ENCODE results near the gene NECTIN1.
"Not testable (repeated sequence)": the region's sequence is repeated elsewhere in the genome, so short reads cannot be mapped to it uniquely, and the experiment has no call there.

NECTIN1 gene

GRCh38 chr11:119615882-119616196, 113.2 kb downstream of the NECTIN1 start:
- no peak for DNase-seq (ENCODE audit: low spot score)

DNA sequence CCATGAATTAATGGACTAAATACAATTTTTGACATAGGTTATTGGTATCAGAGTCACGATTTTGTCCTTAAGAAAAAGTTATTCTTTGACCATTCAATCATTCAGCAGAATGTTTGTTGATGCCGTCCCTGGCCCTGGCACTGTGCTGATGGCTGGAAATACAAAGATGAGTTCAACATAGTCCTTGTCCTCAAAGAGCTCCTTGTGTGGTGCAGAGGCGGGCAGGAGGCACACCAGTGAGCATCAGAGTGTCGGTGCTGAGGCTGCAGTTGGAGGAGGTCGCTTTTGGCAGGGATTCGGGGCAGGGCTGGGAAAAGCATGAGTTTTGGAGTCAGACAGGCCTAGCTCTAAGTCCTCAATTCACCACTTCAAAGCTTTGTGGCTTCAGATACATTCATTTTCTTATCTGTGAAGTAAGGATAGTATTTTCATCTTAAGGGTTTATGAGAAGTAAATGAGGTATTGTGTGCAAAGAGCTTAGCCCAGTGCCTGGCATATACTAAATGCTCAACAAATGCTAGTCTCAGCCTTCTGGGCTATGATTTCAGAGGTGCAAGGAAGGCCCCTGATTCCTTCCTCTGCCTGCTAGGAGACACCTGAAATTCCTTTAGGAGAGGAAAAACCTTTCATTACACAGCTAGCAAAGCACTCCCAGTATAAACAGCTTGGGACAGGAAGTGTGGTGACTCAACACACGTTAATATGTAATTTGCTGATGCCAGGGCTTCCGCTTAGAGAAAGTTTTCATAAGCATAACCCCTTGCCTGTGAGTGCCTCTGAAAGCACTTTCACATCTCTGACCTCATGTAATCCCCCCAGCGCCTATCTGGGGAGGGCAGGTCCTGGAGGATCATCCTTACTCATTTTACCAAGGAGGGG, 113.8 kb downstream of the NECTIN1 start:
- DNase-seq (ENCODE audit: low spot score): peak; percentile 68

DNA sequence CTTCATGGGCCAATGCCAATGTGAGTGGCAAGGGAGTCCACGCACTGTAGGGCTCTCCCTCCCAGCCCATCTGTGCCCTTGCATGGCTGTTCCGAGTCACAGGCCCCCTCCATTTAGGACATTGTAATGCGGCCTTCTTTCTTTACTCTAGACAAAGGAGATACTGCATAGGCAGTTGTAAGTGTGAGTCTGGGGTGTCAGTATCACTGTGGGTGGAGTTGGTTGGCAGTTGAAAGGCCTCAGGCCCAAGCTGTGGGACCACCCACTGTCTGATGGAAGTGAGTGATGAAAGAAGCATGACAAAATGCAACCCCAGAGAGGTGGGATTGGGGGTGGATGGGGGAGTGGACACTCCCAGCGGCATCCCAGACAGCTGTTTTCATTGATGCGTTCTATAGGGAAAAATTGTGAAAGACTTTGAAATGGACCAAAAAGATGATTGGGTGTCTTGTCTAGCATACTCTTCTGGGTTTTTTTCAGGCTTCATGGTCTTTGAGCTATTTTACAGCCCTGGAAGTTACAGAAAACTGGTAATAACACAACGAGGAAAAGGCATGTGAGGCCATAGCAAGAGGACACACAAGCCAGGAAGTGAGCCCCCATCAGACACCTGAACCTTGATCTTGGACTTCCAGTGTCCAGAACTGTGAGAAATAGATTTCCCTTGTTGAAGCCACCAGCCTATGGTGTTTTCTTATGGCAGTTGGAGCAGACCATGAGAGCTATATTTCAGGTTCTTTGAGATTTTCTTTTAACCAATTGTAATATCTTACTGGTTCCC, 114.6 kb downstream of the NECTIN1 start:
- no peak for DNase-seq (ENCODE audit: low spot score)

DNA sequence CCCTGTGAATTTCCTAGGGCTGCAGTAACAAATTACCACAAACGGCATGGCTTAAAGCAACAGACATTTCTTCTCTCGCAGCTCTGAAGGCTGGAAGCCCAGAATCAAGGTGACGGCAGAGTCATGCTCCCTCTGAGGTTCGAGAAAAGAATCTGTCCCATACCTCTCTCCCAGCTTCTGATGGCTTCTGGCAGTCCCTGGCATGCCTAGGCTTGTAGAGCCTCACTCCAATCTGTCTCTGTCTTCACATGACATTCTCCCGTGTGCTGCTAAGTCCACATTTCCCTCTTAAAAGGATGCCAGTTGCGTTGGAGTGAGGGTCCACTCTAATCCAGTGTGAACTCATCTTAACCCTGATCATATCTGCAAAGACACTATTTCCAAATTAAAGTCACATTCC, 116.2 kb downstream of the NECTIN1 start:
- DNase-seq (ENCODE audit: low spot score): no peak

DNA sequence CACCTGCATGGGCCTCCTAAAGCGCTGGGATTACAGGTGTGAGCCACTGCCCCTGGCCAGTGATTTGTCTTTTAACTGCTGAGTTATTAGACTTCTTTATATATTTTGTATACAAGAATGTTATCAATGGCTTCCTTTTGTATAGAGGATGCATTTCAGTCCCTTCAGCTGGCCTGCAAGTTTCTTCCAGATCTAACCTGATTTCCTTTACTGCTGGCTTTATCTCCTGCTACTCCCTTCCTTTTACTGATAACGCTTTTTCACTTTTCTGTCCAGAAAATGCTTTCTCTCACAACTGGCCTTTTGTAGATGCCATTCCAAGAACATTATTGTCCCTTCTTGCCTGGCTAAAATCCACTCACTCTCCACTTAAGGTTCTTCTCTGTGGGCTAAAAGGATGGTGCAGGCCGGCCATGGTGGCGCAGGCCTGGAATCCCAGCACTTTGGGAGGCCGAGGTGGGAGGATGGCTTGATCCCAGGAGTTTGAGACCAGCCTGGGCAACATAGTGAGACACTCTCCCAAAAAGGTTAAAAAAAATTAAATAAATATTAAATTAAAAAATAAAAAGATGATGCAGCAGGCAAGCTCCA, 118.1 kb downstream of the NECTIN1 start:
- DNase-seq (ENCODE audit: low spot score): no peak

DNA sequence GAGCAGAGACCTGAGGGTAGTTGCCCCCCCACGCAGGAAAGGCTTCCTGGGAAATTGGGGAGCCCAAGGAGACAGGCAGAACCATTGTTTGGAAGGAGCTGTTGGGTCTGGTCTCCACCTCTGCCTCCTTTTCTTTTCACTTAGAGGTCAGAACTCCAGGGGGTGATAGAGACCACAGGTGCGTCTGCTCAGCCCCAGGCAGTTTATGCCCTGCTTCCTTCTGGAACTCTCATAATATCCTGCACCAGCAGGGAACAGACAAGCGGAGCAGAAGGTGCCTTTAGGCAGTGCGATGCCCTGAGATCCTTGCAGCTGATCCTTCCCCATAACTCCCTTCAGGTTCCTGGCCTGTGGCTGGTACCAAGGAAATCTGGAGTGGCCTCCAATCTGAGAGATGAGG, 120.2 kb downstream of the NECTIN1 start:
- no peak for DNase-seq (ENCODE audit: low spot score)

DNA sequence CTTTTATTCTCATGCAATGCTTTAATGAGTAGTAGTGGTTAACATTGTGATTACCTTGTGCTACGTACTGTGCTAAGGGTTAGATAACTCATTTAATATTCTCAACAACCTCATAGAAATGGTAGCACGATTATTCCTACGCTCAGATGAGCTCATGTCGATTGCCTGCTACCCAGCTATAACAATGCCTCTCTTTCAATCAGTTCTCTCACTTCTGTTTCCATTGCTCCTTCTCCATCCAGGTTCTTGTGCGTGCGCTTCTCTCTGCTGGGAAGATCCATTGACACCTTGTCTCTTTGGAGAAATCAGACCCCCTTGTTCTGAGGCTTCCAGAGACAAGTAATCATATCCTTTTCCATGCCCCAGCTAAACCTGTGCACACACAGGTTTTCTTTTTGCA, 120.8 kb downstream of the NECTIN1 start:
- DNase-seq (ENCODE audit: low spot score): no peak

DNA sequence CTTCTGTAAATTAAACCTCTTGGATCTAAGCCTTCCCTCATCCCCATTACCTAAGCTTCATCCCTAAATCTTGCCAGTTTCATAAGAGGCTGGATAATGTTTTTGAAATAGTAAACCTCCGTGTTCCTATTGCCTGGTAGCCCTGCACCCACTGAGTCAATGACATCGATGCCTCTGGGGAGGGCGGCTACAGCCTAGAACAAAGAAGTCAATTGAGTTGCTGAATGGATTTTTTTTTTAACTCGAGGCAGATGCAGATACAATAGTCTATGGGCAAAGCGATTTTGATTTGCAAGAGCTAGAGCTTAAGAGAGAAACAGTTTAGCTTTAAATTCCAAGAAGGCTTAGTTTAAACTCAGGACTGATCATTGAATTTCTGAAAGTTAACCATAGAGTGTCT, 121.3 kb downstream of the NECTIN1 start:
- no peak for DNase-seq (ENCODE audit: low spot score)

- no peak for DNase-seq (ENCODE audit: low spot score)
Measured at GRCh38 chr11:119605137-119605665, 123.8 kb downstream of the NECTIN1 start.

GRCh38 chr11:119602745-119603373, 126.1 kb downstream of the NECTIN1 start:
- DNase-seq (ENCODE audit: low spot score): no peak

DNA sequence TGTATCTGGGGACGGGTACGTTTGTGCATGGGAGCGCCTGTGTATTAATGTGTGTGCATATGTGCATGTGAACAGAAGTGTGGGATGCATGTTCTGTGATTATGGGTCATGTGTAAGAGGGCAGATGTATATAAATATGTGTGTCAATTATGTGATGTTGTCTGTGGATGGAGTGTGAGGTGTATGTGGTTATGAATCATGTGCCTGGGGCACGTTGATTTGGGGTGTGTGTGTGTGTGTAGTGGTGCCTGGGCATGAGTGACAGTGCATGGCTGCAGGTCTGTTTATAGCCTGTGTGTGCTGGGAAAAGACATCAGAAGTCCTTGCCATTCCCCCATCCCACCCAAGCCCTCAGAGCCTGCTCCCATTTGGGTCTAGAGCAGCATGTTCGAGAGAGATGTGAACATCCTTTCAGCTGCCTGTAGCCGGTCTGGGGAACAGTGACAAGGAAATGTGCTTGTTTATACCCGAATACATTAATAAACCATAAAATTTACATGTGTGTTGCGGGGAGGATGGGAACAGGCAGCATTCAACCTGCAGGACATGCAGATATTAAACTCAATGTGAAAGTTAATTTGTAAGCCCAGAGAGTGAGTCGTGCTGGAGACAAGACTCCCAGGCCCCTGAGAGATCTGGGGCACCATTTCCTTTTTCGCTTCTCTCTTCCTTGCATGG, 129.0 kb downstream of the NECTIN1 start:
- DNase-seq (ENCODE audit: low spot score): no peak

DNA sequence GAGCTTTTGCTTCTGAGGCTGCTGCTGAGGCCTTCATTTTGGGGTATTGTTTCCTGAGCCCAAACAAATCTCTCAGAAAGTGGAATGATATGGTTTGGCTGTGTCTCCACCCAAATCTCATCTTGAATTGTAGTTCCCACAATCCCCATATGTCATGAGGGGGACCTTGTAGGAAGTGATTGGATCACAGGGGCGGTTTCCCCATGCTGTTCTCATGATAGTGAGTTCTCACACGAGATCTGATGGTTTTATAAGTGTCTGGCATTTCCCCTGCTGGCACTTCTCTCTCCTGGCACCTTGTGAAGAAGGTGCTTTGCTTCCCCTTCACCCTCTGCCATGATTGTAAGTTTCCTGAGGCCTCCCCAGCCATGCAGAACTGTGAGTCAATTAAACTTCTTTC, 133.1 kb downstream of the NECTIN1 start:
- DNase-seq (ENCODE audit: low spot score): not testable (repeated sequence)

GRCh38 chr11:119594639-119595249, 134.3 kb downstream of the NECTIN1 start:
- peak; percentile 80 for DNase-seq (ENCODE audit: low spot score)

DNA sequence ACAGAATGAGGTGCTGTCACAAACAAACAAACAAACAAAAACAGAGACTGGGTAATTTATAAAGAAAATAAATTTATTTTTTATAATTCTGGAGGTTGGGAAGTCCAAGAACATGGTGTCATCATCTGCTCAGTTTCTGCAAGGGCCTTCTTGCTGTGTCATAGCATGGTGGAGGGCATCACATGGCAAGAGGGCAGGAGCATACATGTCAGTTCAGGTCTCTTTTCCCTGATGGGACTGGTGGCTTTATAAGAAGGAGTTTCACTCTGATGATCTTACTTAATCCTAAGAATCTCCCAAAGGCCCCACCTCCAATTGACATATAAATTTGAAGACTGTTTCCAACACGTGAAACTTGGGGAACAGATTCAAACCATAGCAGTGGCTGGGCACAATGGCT, 135.7 kb downstream of the NECTIN1 start:
- DNase-seq (ENCODE audit: low spot score): no peak

DNA sequence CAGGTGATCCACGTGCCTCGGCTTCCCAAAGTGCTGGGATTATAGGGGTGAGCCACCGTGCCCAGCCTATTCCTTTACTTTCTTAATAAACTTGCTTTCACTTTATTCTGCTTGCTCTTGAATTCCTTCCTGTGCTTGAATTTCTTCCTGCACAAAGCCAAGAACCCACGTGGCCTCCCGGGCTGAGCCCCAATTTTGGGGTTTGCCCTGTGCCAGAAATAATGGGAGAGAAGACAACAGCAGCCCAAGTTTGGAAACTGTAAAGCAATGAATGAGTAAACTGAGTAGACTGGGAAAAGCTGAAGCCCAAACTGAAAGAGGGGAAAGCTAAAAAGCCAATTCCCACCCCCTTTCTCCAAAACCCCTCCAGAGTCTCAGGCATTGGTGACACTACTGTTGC, 136.4 kb downstream of the NECTIN1 start:
- peak; percentile 50 for DNase-seq (ENCODE audit: low spot score)

DNA sequence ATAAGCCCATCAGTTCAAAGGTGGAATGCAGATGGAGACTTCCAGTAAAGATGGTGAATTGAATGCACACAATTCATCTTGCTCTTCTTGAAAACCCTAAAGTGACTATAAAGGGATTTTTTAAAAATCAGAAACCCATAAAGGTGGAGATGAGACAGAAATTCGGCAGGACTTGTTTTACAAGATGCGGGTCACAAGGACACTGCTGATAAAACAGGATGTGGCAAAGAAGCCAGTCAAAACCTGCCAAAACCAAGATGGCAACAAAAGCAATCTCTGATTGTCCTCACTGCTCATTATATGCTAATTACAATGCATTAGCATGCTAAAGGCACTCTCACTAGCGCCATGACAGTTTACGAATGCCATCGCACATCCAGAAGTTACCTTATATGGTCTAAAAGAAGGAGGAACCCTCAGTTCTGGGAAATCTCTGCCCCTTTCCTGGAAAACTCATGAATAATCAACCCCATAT, 137.1 kb downstream of the NECTIN1 start:
- DNase-seq (ENCODE audit: low spot score): no peak

- DNase-seq (ENCODE audit: low spot score): no peak
Measured at GRCh38 chr11:119590651-119591351, 138.2 kb downstream of the NECTIN1 start.

DNA sequence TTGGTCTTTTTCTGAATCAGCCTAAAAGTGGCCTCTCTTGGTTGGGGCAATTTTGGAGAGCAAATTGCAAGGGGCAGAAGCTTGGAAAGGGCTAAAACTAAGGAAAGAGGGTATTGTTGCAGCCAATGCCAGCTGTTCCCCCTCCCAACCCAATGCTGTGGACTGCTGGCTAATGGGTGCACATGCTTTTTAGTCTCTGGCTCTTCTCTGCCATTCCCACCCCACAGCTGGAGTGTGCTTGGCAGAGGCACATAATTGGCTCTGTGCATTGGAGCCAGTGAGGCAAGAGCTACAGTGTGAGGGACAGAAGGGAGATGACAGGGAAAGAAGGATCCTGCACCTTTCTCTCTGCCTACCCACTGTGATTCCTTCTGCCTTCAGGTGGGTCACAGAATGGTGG, 140.0 kb downstream of the NECTIN1 start:
- no peak for DNase-seq (ENCODE audit: low spot score)

All from GM03348 (cell line).